T-cell (primary cell): ENCODE measurements around the gene DNAH10. TPM values are rescaled to one million over a fixed set of nuclear protein-coding genes. Genes with fewer than 3 reads are reported as not detected.

ENCODE experiments used
- ATAC-seq, 4 experiments: fragments of 200-7000 bp in 3 of 4; fragments of 150-1000 bp in 1 of 4; cut with Tn5 transposase; replicated peaks in 1 of 4; 1 replicate in 3 of 4; 2 replicates in 1 of 4; pipeline ENCODE4 v1.10.0; 2021; ENCODE audit warnings: moderate library complexity in 3 of 4, mild to moderate bottlenecking in 2 of 4, moderate number of reproducible peaks in 1 of 4
- CTCF ChIA-PET, 2 donors: fragments of 300-600 bp; sonication (Branson Sonifier 250); formaldehyde crosslinking; loops; one replicate each; lab custom pipeline; 2022; ENCODE audit warnings: antibody characterized with exemption in 2 of 2; lab: Charles Lee
- POLR2A ChIA-PET, 2 donors: fragments of 300-600 bp; sonication (Branson Sonifier 250); formaldehyde crosslinking; loops; one replicate each; lab custom pipeline; 2022; ENCODE audit warnings: antibody characterized with exemption in 2 of 2; lab: Charles Lee
- DNase-seq, 35 experiments: peaks; one replicate each; pipeline versions ENCODE4 v3.0.0 to v3.0.0-alpha.2; 2013 to 2023
- H3K27ac ChIP-seq: one replicate; pipeline ENCODE4 v1.5.1; 2013; ENCODE audit warnings: low read length
- H3K27me3 ChIP-seq, 2 experiments: replicated peaks in 1 of 2; 1 replicate in 1 of 2; 2 replicates in 1 of 2; pipeline versions ENCODE4 v1.6.1 to v1.7.0; 2013; ENCODE audit warnings: low read length in 1 of 2, mixed read lengths in 1 of 2; ENCODE audit not compliant: control insufficient read depth in 2 of 2, insufficient read depth in 2 of 2; ENCODE audit errors: extremely low read depth in 1 of 2
- H3K36me3 ChIP-seq, 2 donors: 1 replicate in 1 of 2; 2 replicates in 1 of 2; pipeline versions ENCODE4 v1.6.1 to v1.7.0; 2013; ENCODE audit warnings: low read length in 1 of 2; ENCODE audit not compliant: control insufficient read depth in 2 of 2, insufficient read depth in 1 of 2; ENCODE audit errors: extremely low read depth in 1 of 2
- H3K4me1 ChIP-seq, 2 experiments: 1 replicate in 1 of 2; 2 replicates in 1 of 2; pipeline versions ENCODE4 v1.6.1 to v1.7.0; 2013; ENCODE audit warnings: low read length in 2 of 2, mixed read lengths in 1 of 2; ENCODE audit not compliant: insufficient read depth in 2 of 2, control insufficient read depth in 1 of 2; ENCODE audit errors: extremely low read depth in 1 of 2
- H3K4me3 ChIP-seq, 2 donors: 1 replicate in 1 of 2; 2 replicates in 1 of 2; pipeline versions ENCODE4 v1.5.1 to v1.7.0; 2013; ENCODE audit warnings: mild to moderate bottlenecking in 2 of 2, low read length in 1 of 2, moderate library complexity in 1 of 2; ENCODE audit not compliant: control insufficient read depth in 1 of 2; ENCODE audit errors: extremely low read depth in 1 of 2
- H3K9me3 ChIP-seq: 2 replicates; pipeline ENCODE4 v1.7.0; 2013
- H3K27ac Mint-ChIP-seq, 2 donors: one replicate each; pipeline ENCODE4 v1.8.0; 2020 to 2021; ENCODE audit warnings: mild to moderate bottlenecking in 2 of 2, mixed read lengths in 2 of 2
- H3K27me3 Mint-ChIP-seq, 2 donors: one replicate each; pipeline ENCODE4 v1.8.0; 2021 to 2022; ENCODE audit warnings: mixed read lengths in 2 of 2
- H3K36me3 Mint-ChIP-seq: one replicate; pipeline ENCODE4 v1.8.0; 2021; ENCODE audit warnings: mixed read lengths
- H3K4me1 Mint-ChIP-seq, 3 donors: one replicate each; pipeline ENCODE4 v1.8.0; 2020 to 2022; ENCODE audit warnings: mixed read lengths in 3 of 3, mild to moderate bottlenecking in 1 of 3
- H3K4me3 Mint-ChIP-seq, 3 donors: one replicate each; pipeline ENCODE4 v1.8.0; 2020 to 2022; ENCODE audit warnings: mild to moderate bottlenecking in 3 of 3, mixed read lengths in 3 of 3, moderate library complexity in 3 of 3
- H3K9me3 Mint-ChIP-seq, 3 donors: one replicate each; pipeline ENCODE4 v1.8.0; 2020 to 2022; ENCODE audit warnings: mixed read lengths in 3 of 3
- WGBS: methylation state at CpG from one replicate; pipeline ENCODE4 v1.1.5; 2013; ENCODE audit warnings: missing lambda C conversion rate; ENCODE audit not compliant: insufficient coverage; 5-methylcytosine and 5-hydroxymethylcytosine counted together
- total RNA-seq, 35 experiments: library from RNA in 6 of 35; stranded (reverse) in 6 of 35; fragments of 120-200 nt in 1 of 35; gene quantifications; one replicate each; pipeline versions ENCODE4 v1.2.1 to v1.2.4 and lab custom pipeline; 2013 to 2026

The DNAH10 gene
- total RNA-seq, 5 donors from 2014 or later (not counting 1 experiment from before 2014, with no cell fraction given) = 0.08 to 0.32 (median 0.19) TPM

GRCh38 chr12:123929946-123930583 lies 168.0 kb downstream of the DNAH10 start:
- no peak overlapping the region for H3K4me3 Mint-ChIP-seq
- peaks cover 17 to 26% (median 20%) of the 10 kb centered on the region in 3 donors for H3K4me1 Mint-ChIP-seq
- no peaks in the 10 kb centered on the region for H3K9me3 ChIP-seq
- H3K4me1 ChIP-seq = peaks cover 9 to 30% of the 10 kb centered on the region in 2 experiments
- DNase-seq (no peak), ATAC-seq (no peak)
- no peaks in the 10 kb centered on the region for H3K36me3 ChIP-seq
- no peak overlapping the region for H3K27ac ChIP-seq
- no peak overlapping the region for H3K4me3 ChIP-seq
- 63% methylated on average over 4 of the region's 9 CpGs for WGBS
- H3K27me3 Mint-ChIP-seq = peaks cover 0 to 3% of the 10 kb centered on the region in 2 donors
- H3K36me3 Mint-ChIP-seq = no peaks in the 10 kb centered on the region
- CTCF ChIA-PET = no interaction called here
- H3K27ac Mint-ChIP-seq = no peak overlapping the region
- no peaks in the 10 kb centered on the region for H3K9me3 Mint-ChIP-seq
- peaks cover 0 to 53% of the 10 kb centered on the region in 2 experiments for H3K27me3 ChIP-seq
- POLR2A ChIA-PET = no interaction called here

DNA sequence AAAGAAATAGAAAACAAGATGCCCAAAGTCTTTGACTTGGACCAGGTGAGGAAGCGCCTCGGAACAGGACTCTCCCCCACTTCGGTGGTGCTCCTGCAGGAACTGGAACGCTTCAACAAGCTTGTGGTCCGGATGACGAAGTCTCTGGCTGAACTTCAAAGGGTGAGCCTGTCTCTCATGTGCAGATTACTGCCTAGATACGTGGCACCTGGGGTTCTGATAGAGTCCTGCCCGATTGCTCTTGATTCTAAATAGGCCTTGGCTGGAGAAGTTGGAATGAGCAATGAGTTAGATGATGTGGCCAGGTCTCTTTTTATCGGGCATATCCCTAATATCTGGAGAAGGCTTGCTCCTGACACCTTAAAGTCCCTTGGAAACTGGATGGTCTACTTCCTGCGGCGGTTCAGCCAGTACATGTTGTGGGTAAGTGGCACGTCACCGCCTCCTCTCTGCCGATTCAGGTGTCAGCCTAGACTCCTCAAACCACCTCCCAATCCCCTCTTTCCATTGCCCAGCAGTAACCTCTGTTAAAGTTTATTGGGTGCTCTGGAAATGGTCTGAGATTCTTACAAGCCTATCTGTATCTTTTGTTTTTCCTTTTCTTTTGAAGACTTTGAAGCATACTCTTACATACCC lies 169.7 kb downstream of the DNAH10 start:
- peaks cover 0 to 42% of the 10 kb centered on the region in 2 experiments for H3K27me3 ChIP-seq
- peaks cover 0 to 3% of the 10 kb centered on the region in 2 donors for H3K27me3 Mint-ChIP-seq
- peaks cover 22 to 33% (median 26%) of the 10 kb centered on the region in 3 donors for H3K4me1 Mint-ChIP-seq
- no peak overlapping the region for H3K27ac ChIP-seq
- peak; percentile 82 to 96 (median 91) for ATAC-seq
- ChIA-PET POLR2A (interaction anchor here in 1 of 2 donors (0.6 to 0.7 kb wide), 2 partner anchors 30 to 187 kb away, joined by 3 to 5 read pairs; no protein-coding TSS in a partner anchor), CTCF (interaction anchor here (0.7 to 1.1 kb wide), 3 partner anchors 10 to 21 kb away, joined by 3 to 8 read pairs (median 3); no protein-coding TSS in a partner anchor)
- H3K36me3 Mint-ChIP-seq = peaks cover 6% of the 10 kb centered on the region
- no peaks in the 10 kb centered on the region for H3K9me3 Mint-ChIP-seq
- peak; percentile 10 to 75 (median 51) for DNase-seq
- peaks cover 9 to 35% of the 10 kb centered on the region in 2 experiments for H3K4me1 ChIP-seq
- peak overlapping the region; percentile 40 to 65 (median 56) for H3K4me3 Mint-ChIP-seq
- 17% methylated on average over 8 of the region's 14 CpGs for WGBS
- peak overlapping the region; percentile 17 to 21 for H3K4me3 ChIP-seq
- peaks cover 0 to 10% of the 10 kb centered on the region in 2 donors for H3K36me3 ChIP-seq
- no peaks in the 10 kb centered on the region for H3K9me3 ChIP-seq
- peak overlapping the region in 1 of 2 donors; percentile 7 for H3K27ac Mint-ChIP-seq

DNA sequence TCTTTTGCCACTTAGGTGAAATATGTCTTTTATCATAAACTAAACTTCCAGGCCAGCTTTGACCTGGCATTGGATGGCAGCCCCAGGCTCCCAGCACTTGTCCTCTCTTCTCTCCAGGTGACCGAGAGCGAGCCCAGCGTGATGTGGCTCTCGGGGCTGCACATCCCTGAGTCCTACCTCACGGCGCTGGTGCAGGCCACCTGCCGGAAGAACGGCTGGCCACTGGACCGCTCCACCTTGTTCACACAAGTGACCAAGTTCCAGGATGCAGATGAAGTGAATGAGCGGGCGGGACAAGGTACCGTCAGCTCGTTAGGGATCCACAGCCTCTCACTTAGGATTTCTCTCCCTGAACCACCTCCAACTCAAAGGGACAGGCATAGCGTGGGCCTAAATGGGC lies 171.1 kb downstream of the DNAH10 start:
- H3K4me1 ChIP-seq = peaks cover 14 to 49% of the 10 kb centered on the region in 2 experiments
- H3K36me3 ChIP-seq = peaks cover 0 to 10% of the 10 kb centered on the region in 2 donors
- no peak for ATAC-seq
- no peaks in the 10 kb centered on the region for H3K9me3 ChIP-seq
- no peak overlapping the region for H3K4me3 ChIP-seq
- Mint-ChIP-seq H3K36me3 (peaks cover 13% of the 10 kb centered on the region), H3K27me3 (peaks cover 0 to 3% of the 10 kb centered on the region in 2 donors), H3K27ac (no peak overlapping the region), H3K4me1 (peaks cover 33 to 43% (median 36%) of the 10 kb centered on the region in 3 donors), H3K9me3 (no peaks in the 10 kb centered on the region), H3K4me3 (no peak overlapping the region)
- WGBS = 90% methylated on average over 7 of the region's 14 CpGs
- POLR2A ChIA-PET = no interaction called here
- H3K27me3 ChIP-seq = peaks cover 0 to 31% of the 10 kb centered on the region in 2 experiments
- H3K27ac ChIP-seq = no peak overlapping the region
- no peak for DNase-seq
- CTCF ChIA-PET = no interaction called here

DNA sequence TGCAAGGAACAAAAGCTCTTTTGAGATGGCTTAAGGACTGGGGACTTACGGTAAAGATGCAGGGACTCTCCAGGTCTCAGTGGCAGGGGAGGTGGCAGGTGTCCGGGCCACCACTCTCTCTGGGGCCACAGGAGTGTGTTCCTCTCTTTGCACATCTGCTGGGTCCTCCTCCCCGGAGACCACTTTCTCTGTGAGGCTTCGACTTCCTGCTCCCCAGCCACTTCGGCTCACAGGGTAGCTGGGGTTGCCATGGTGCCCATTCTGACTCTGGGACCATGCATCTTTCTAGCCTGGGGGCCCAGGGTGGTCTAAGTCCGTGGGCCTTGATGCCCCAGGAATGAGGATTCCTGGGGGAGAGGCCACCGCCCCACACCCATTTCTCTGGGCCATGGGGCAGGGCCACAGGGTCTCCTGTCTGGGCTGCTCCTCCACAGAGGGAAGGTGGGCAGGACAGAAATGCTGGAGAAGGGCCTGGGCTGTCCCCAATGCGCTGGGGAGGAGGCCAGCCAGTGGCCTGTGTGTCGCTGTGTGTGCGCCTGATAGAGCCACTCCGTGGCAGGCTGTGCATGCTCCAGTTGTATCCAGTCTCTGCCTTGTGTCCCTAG lies 172.0 kb downstream of the DNAH10 start:
- Mint-ChIP-seq H3K27me3 (peaks cover 0 to 3% of the 10 kb centered on the region in 2 donors), H3K36me3 (peaks cover 13% of the 10 kb centered on the region), H3K4me3 (no peak overlapping the region), H3K27ac (no peak overlapping the region), H3K4me1 (peaks cover 42 to 52% (median 45%) of the 10 kb centered on the region in 3 donors), H3K9me3 (no peaks in the 10 kb centered on the region)
- H3K27ac ChIP-seq = no peak overlapping the region
- H3K4me1 ChIP-seq = peaks cover 17 to 58% of the 10 kb centered on the region in 2 experiments
- ChIA-PET CTCF (no interaction called here), POLR2A (interaction anchor here in 1 of 2 donors (0.6 kb wide), 1 partner anchor 79 kb away, joined by 6 read pairs; no protein-coding TSS in a partner anchor)
- 67% methylated on average over 9 of the region's 11 CpGs for WGBS
- H3K9me3 ChIP-seq = no peaks in the 10 kb centered on the region
- DNase-seq = no peak
- peaks cover 0 to 27% of the 10 kb centered on the region in 2 experiments for H3K27me3 ChIP-seq
- ATAC-seq = no peak
- H3K4me3 ChIP-seq = no peak overlapping the region
- peaks cover 0 to 10% of the 10 kb centered on the region in 2 donors for H3K36me3 ChIP-seq

- Mint-ChIP-seq H3K9me3 (no peaks in the 10 kb centered on the region), H3K36me3 (peaks cover 13% of the 10 kb centered on the region), H3K27ac (no peak overlapping the region), H3K27me3 (no peaks in the 10 kb centered on the region), H3K4me1 (peaks cover 45 to 55% (median 47%) of the 10 kb centered on the region in 3 donors), H3K4me3 (no peak overlapping the region)
- no peak for ATAC-seq
- H3K9me3 ChIP-seq = no peaks in the 10 kb centered on the region
- peaks cover 0 to 24% of the 10 kb centered on the region in 2 experiments for H3K27me3 ChIP-seq
- H3K4me1 ChIP-seq = peaks cover 17 to 60% of the 10 kb centered on the region in 2 experiments
- peak in 1 of 35 experiments; percentile 27 for DNase-seq
- 66% methylated on average over 5 of the region's 9 CpGs for WGBS
- ChIA-PET CTCF (no interaction called here), POLR2A (interaction anchor here in 1 of 2 donors (0.6 kb wide), 1 partner anchor 80 kb away, joined by 6 read pairs; no protein-coding TSS in a partner anchor)
- H3K36me3 ChIP-seq = peaks cover 3 to 11% of the 10 kb centered on the region in 2 donors
- H3K4me3 ChIP-seq = no peak overlapping the region
- no peak overlapping the region for H3K27ac ChIP-seq
Observed at GRCh38 chr12:123934829-123935228, 172.7 kb downstream of the DNAH10 start.

- no peak overlapping the region for H3K27ac ChIP-seq
- H3K9me3 ChIP-seq = no peaks in the 10 kb centered on the region
- peaks cover 45 to 58% (median 47%) of the 10 kb centered on the region in 3 donors for H3K4me1 Mint-ChIP-seq
- H3K36me3 Mint-ChIP-seq = peaks cover 13% of the 10 kb centered on the region
- POLR2A ChIA-PET = no interaction called here
- H3K27ac Mint-ChIP-seq = peak overlapping the region; percentile 6 to 72
- DNase-seq (no peak), ATAC-seq (no peak)
- H3K36me3 ChIP-seq = peaks cover 6 to 15% of the 10 kb centered on the region in 2 donors
- peaks cover 17 to 60% of the 10 kb centered on the region in 2 experiments for H3K4me1 ChIP-seq
- peaks cover 0 to 14% of the 10 kb centered on the region in 2 experiments for H3K27me3 ChIP-seq
- H3K4me3 Mint-ChIP-seq = peak overlapping the region in 1 of 3 donors; percentile 70
- no peaks in the 10 kb centered on the region for H3K27me3 Mint-ChIP-seq
- no peak overlapping the region for H3K4me3 ChIP-seq
- H3K9me3 Mint-ChIP-seq = no peaks in the 10 kb centered on the region
- CTCF ChIA-PET = interaction anchor here in 1 of 2 donors (0.8 kb wide), 1 partner anchor 31 kb away, joined by 8 read pairs; no protein-coding TSS in a partner anchor
- WGBS = no CpG with 5 or more reads among the region's 7 CpGs
Observed at GRCh38 chr12:123935956-123936355, 173.9 kb downstream of the DNAH10 start.
